K562 (cell line): ENCODE results near the gene EXOC3. TPM values are rescaled to one million over a fixed set of nuclear protein-coding genes. Genes with fewer than 3 reads are reported as not detected.

Experiments
- ATAC-seq: fragments of 200-7000 bp; cut with Tn5 transposase; 3 replicates; pipeline ENCODE4 v1.9.1; 2020; ENCODE audit warnings: moderate library complexity
- BruUV-seq: library from RNA; stranded (reverse); fragments of 400-500 nt; replicated peaks from 2 replicates; lab custom pipeline; 2021; lab: Mats Ljungman, UMichigan
- CTCF ChIA-PET: fragments of 300-600 bp; formaldehyde crosslinking; extraction: SDS; loops from one replicate; lab custom pipeline; 2021; ENCODE audit warnings: low intra/inter-chr PET ratio; lab: Yijun Ruan, JAX
- POLR2A ChIA-PET: fragments of 300-600, 350-650 bp; sonication (Branson Sonifier 250); formaldehyde crosslinking; extraction: SDS; loops from one replicate; lab custom pipeline; 2021; ENCODE audit warnings: antibody characterized with exemption, inconsistent platforms; lab: Yijun Ruan, JAX
- DNase-seq, 4 experiments: peaks; one replicate each; pipeline versions ENCODE4 v3.0.0 to v3.0.0-alpha.2; 2011 to 2018; ENCODE audit warnings: low spot score in 3 of 4, mixed read lengths in 3 of 4; ENCODE audit errors: extremely low read depth in 1 of 4
- FAIRE-seq: peaks from 2 replicates; lab custom pipeline; 2011; peaks lifted over from hg19 to GRCh38; lab: Jason Lieb, UNC
- H2AFZ ChIP-seq: 2 replicates; pipeline ENCODE4 v1.6.0; 2011; ENCODE audit warnings: low read depth, low read length, control low read depth, inconsistent platforms
- H3K27ac ChIP-seq: fragments of 200-600 bp; 3 replicates; pipeline ENCODE4 v1.8.0; 2011; ENCODE audit warnings: low read depth, mild to moderate bottlenecking, control low read depth, inconsistent platforms, low read length, moderate library complexity, mixed read lengths; ENCODE audit errors: extremely low read depth
- H3K27me3 ChIP-seq, 2 experiments: fragments of 300-600 bp in 1 of 2; 2 replicates in 1 of 2; 3 replicates in 1 of 2; pipeline versions ENCODE4 v1.6.0 to v1.8.0; 2011; ENCODE audit warnings: inconsistent platforms in 2 of 2, low read length in 2 of 2, mild to moderate bottlenecking in 1 of 2, mixed read lengths in 1 of 2, moderate library complexity in 1 of 2; ENCODE audit not compliant: control insufficient read depth in 2 of 2, insufficient read depth in 2 of 2
- H3K36me3 ChIP-seq: fragments of 300-600 bp; 3 replicates; pipeline ENCODE4 v1.8.0; 2011; ENCODE audit warnings: mild to moderate bottlenecking, low read length, inconsistent platforms; ENCODE audit not compliant: control insufficient read depth, insufficient read depth
- H3K4me1 ChIP-seq, 2 experiments: fragments of 200-600 bp in 1 of 2; replicated peaks in 1 of 2; 2 replicates in 1 of 2; 3 replicates in 1 of 2; pipeline versions ENCODE4 v1.5.1 to v1.8.0; 2011; ENCODE audit warnings: inconsistent platforms in 2 of 2, low read length in 2 of 2, mild to moderate bottlenecking in 1 of 2, mixed read lengths in 1 of 2, moderate library complexity in 1 of 2; ENCODE audit not compliant: control insufficient read depth in 2 of 2, insufficient read depth in 2 of 2
- H3K4me2 ChIP-seq: 2 replicates; pipeline ENCODE4 v1.6.1; 2011; ENCODE audit warnings: low read length, control low read depth, inconsistent platforms, mixed read lengths; ENCODE audit not compliant: insufficient read depth
- H3K4me3 ChIP-seq: fragments of 200-600 bp; sonication (generic), shearing (Covaris generic); 2 replicates; pipeline ENCODE4 v1.5.1; 2016; ENCODE audit warnings: control low read depth, inconsistent platforms
- H3K79me2 ChIP-seq: fragments of 200-600 bp; 3 replicates; pipeline ENCODE4 v1.8.0; 2011; ENCODE audit warnings: low read length, inconsistent platforms; ENCODE audit not compliant: control insufficient read depth, insufficient read depth
- H3K9ac ChIP-seq, 2 experiments: 2 replicates each; pipeline versions ENCODE4 v1.6.0 to v1.6.1; 2011; ENCODE audit warnings: low read depth in 2 of 2, low read length in 2 of 2, control low read depth in 1 of 2, inconsistent platforms in 1 of 2, mild to moderate bottlenecking in 1 of 2, mixed read lengths in 1 of 2; ENCODE audit not compliant: insufficient read depth in 1 of 2
- H3K9me1 ChIP-seq: one replicate; pipeline ENCODE4 v1.6.0; 2011; ENCODE audit warnings: inconsistent platforms, mild to moderate bottlenecking, low read length, moderate library complexity; ENCODE audit not compliant: control insufficient read depth, insufficient read depth
- H3K9me3 ChIP-seq: replicated peaks from 2 replicates; pipeline ENCODE4 v1.5.1; 2011; ENCODE audit warnings: low read depth, low read length, inconsistent platforms; ENCODE audit not compliant: control insufficient read depth, insufficient read depth
- H4K20me1 ChIP-seq: replicated peaks from 2 replicates; pipeline ENCODE4 v1.6.1; 2011; ENCODE audit warnings: low read length, inconsistent platforms, mixed read lengths; ENCODE audit not compliant: control insufficient read depth, insufficient read depth
- BDP1 ChIP-seq: IDR thresholded peaks from 3 replicates; pipeline ENCODE4 v1.6.1; 2011; ENCODE audit not compliant: insufficient read length, insufficient read depth
- ETV5 ChIP-seq: sonication (generic); formaldehyde crosslinking; IDR thresholded peaks from 2 replicates; pipeline ENCODE4 v1.4.0; 2020; ENCODE audit warnings: low read depth, mild to moderate bottlenecking, missing genetic modification reagents
- HINFP ChIP-seq: fragments of 450-650 bp; conservative IDR thresholded peaks from 2 replicates; pipeline ENCODE4 v1.6.1; 2016; ENCODE audit warnings: missing genetic modification characterization, low read depth, mild to moderate bottlenecking, control low read depth, missing compliant biosample characterization
- KDM1A ChIP-seq, 2 experiments: fragments of 450-650 bp; IDR thresholded peaks; 2 replicates each; pipeline ENCODE4 v1.6.1; 2016; ENCODE audit warnings: mild to moderate bottlenecking in 2 of 2
- NELFE ChIP-seq: IDR thresholded peaks from 2 replicates; pipeline ENCODE4 v1.6.1; 2011; ENCODE audit warnings: mild to moderate bottlenecking; ENCODE audit not compliant: insufficient read depth, insufficient read length
- RFX1 ChIP-seq: fragments of 450-650 bp; IDR thresholded peaks from 2 replicates; pipeline ENCODE4 v1.6.1; 2016; ENCODE audit warnings: mild to moderate bottlenecking, moderate library complexity
- SREBF1 ChIP-seq: fragments of 150-350 bp; IDR thresholded peaks from 2 replicates; pipeline ENCODE4 v1.6.1; 2014; ENCODE audit warnings: antibody characterized with exemption, low read depth, low read length, borderline replicate concordance
- TBP ChIP-seq: optimal IDR thresholded peaks from 2 replicates; pipeline ENCODE3; 2011; ENCODE audit warnings: low read depth, low read length, improper control_type of control experiment
- TCF7L2 ChIP-seq: fragments of 150-350 bp; IDR thresholded peaks from 2 replicates; pipeline ENCODE4 v1.6.1; 2016; ENCODE audit warnings: low read depth, mild to moderate bottlenecking, low read length, moderate library complexity
- TEAD2 ChIP-seq: fragments of 450-650 bp; IDR thresholded peaks from 2 replicates; pipeline ENCODE4 v1.6.1; 2016; ENCODE audit warnings: missing genetic modification characterization, control low read depth, missing compliant biosample characterization
- THAP7 ChIP-seq: fragments of 250-450 bp; sonication (Bioruptor Pico); IDR thresholded peaks from 2 replicates; pipeline ENCODE4 v1.5.0; 2021
- THRAP3 ChIP-seq: fragments of 450-650 bp; IDR thresholded peaks from 2 replicates; pipeline ENCODE4 v1.6.1; 2016; ENCODE audit warnings: mild to moderate bottlenecking, inconsistent platforms, borderline replicate concordance
- ZNF24 ChIP-seq: fragments of 450-650 bp; IDR thresholded peaks from 2 replicates; pipeline ENCODE4 v1.6.1; 2016
- ZNF280A ChIP-seq: fragments of 450-650 bp; IDR thresholded peaks from 2 replicates; pipeline ENCODE4 v1.6.1; 2018; ENCODE audit warnings: mild to moderate bottlenecking, low read depth; ENCODE audit not compliant: partially characterized antibody
- ZNF3 ChIP-seq: fragments of 250-450 bp; sonication (Bioruptor Pico); IDR thresholded peaks from 2 replicates; pipeline ENCODE4 v1.5.0; 2021; ENCODE audit warnings: mild to moderate bottlenecking, moderate library complexity
- WGBS: fragments of 100-300 bp; shearing (Covaris generic); methylation state at CpG from one replicate; pipeline ENCODE4 v1.1.6; 2016; ENCODE audit warnings: low coverage, mixed read lengths; ENCODE audit not compliant: insufficient coverage; ENCODE audit errors: missing lambda C conversion rate; 5-methylcytosine and 5-hydroxymethylcytosine counted together
- in situ Hi-C: fragments of 300-500 bp; cut with MboI; formaldehyde crosslinking; loops from 4 replicates; pipeline ENCODE4 v1.15.0; 2018; ENCODE audit warnings: inconsistent platforms, mixed read lengths
- intact Hi-C: fragments of 100-400 bp; cut with micrococcal nuclease; formaldehyde crosslinking; loops from 2 replicates; pipeline ENCODE4 v1.14.2; 2022
- polyA plus RNA-seq, 8 experiments: library from polyadenylated mRNA; depleted of rRNA in 4 of 8; stranded (reverse) in 5 of 8; unstranded in 3 of 8; fragments of >200 nt; fragmentation: Nextera tagmentation in 2 of 8; fragmentation: Illumina TruSeq in 1 of 8; extraction: Ambion mirVana in 2 of 8; extraction: Trizol in 1 of 8; gene quantifications; 2 replicates each; pipeline versions ENCODE4 v1.2.1 to v1.2.3, GENCODE V29; 2011 to 2014; ENCODE audit warnings: inconsistent platforms in 1 of 8, missing spikeins in 1 of 8
- total RNA-seq, 7 experiments: library from RNA; depleted of rRNA in 6 of 7; stranded (reverse); fragments of >200 nt in 6 of 7; fragmentation: Illumina TruSeq in 2 of 7; extraction: Trizol in 2 of 7; gene quantifications; 2 replicates each; pipeline versions ENCODE4 v1.2.1 to v1.2.3, GENCODE V29; 2011 to 2021; ENCODE audit warnings: low replicate concordance in 1 of 7
- TF ChIP-seq, protein P1 (sequence below): fragments of 250-450 bp; sonication (Bioruptor Pico); IDR thresholded peaks from 2 replicates; pipeline ENCODE4 v1.8.0; 2022; ENCODE audit warnings: moderate library complexity, mild to moderate bottlenecking, inconsistent platforms
- TF ChIP-seq, protein P2 (sequence below): IDR thresholded peaks from 2 replicates; pipeline ENCODE4 v1.6.1; 2012; ENCODE audit warnings: low read depth, low read length, improper control_type of control experiment, borderline replicate concordance

The EXOC3 gene
- total and polyA plus RNA-seq, 9 of the 15 experiments (the other 6 are each of a cell fraction or from before 2014, with no cell fraction given), result 1.4 to 41.9 (median 22.4) TPM

DNA sequence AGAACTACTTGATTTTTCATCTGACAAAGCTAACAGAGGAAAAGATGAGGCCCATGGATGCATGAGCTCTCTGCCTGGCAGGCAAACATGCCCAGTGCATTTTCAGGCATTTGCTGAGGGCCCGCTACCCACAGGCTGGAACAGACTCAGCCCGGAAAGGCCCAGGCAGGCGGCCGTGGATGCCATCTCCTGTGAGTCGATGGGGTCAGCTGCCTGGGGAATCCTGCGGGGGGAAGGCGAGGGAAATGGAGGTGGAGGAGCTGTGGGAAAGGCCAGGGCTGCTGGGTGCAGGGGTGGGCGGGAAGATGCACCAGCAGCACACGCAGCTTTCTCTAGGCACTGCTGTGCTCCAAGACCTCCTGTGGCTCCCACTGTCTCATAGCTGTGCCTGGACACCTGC lies 67.5 kb downstream of the EXOC3 start (continued):
- TF ChIP-seq HINFP (tag) (no peak), THAP7 (CRISPR knock-in tag) (no peak), ZNF24 (no peak), BDP1 (no peak), ZNF3 (CRISPR knock-in tag) (no peak)
- TF ChIP-seq, protein P1, sequence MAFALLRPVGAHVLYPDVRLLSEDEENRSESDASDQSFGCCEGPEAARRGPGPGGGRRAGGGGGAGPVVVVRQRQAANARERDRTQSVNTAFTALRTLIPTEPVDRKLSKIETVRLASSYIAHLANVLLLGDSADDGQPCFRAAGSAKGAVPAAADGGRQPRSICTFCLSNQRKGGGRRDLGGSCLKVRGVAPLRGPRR (CRISPR knock-in tag), result no peak
- TF ChIP-seq, all 486 proteins: peak for 0

DNA sequence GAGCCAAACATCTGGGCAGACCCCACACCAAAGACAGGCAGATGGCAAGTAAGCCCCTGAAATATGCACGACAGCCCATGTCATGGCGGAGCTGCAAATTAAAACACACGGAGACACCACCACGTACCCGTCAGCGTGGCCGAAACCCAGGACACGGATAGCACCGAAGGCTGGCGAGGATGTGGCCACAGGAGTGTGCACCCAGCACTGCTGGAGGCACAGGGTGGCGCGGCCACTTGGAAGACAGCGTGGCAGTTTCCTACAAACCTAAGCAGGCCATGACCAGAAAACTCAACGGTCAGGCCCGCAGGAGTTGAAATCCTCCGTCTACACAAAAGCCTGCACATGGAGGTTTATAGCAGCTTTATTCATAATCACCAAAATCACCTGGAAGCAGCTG lies 68.5 kb downstream of the EXOC3 start:
- Histone ChIP-seq H3K36me3 (no peaks in the 10 kb centered on the region), H3K9ac (no peak overlapping the region), H3K27ac (no peak overlapping the region), H3K4me3 (no peak overlapping the region), H3K9me1 (no peaks in the 10 kb centered on the region), H3K4me1 (peaks cover 0 to 29% of the 10 kb centered on the region in 2 experiments; a peak in 2 of 5 replicates), H3K79me2 (no peaks in the 10 kb centered on the region), H2AFZ (no peak overlapping the region), H3K9me3 (no peaks in the 10 kb centered on the region), H3K4me2 (no peak overlapping the region), H4K20me1 (peaks cover 16% of the 10 kb centered on the region), H3K27me3 (peaks cover 36 to 75% of the 10 kb centered on the region in 2 experiments; a peak in 4 of 5 replicates)
- BruUV-seq, result no TSS peak
- ChIA-PET POLR2A (interaction anchor here (0.6 to 2.6 kb wide), 4 partner anchors 12 to 352 kb away, joined by 3 to 10 read pairs (median 3); no protein-coding TSS in a partner anchor), CTCF (no interaction called here)
- ATAC-seq, result no peak
- in situ Hi-C loops, result no loop called here
- 6% methylated on average over 16 of the region's 16 CpGs for WGBS
- intact Hi-C loops, result no loop called here
- no peak for FAIRE-seq
- DNase-seq, result no peak
- TF ChIP-seq TBP (no peak), SREBF1 (no peak), ETV5 (no peak), TCF7L2 (no peak), NELFE (no peak), ZNF280A (no peak), THRAP3 (no peak), RFX1 (no peak), TEAD2 (no peak), KDM1A (IDR thresholded peaks at IDR 0.05) (no peak)
- TF ChIP-seq, protein P2, sequence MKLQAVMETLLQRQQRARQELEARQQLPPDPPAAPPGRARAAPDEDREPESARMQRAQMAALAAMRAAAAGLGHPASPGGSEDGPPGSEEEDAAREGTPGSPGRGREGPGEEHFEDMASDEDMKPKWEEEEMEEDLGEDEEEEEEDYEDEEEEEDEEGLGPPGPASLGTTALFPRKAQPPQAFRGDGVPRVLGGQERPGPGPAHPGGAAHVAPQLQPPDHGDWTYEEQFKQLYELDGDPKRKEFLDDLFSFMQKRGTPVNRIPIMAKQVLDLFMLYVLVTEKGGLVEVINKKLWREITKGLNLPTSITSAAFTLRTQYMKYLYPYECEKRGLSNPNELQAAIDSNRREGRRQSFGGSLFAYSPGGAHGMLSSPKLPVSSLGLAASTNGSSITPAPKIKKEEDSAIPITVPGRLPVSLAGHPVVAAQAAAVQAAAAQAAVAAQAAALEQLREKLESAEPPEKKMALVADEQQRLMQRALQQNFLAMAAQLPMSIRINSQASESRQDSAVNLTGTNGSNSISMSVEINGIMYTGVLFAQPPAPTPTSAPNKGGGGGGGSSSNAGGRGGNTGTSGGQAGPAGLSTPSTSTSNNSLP, result no peak
